Measurements from ENCODE around the gene ITGB1.

DNA sequence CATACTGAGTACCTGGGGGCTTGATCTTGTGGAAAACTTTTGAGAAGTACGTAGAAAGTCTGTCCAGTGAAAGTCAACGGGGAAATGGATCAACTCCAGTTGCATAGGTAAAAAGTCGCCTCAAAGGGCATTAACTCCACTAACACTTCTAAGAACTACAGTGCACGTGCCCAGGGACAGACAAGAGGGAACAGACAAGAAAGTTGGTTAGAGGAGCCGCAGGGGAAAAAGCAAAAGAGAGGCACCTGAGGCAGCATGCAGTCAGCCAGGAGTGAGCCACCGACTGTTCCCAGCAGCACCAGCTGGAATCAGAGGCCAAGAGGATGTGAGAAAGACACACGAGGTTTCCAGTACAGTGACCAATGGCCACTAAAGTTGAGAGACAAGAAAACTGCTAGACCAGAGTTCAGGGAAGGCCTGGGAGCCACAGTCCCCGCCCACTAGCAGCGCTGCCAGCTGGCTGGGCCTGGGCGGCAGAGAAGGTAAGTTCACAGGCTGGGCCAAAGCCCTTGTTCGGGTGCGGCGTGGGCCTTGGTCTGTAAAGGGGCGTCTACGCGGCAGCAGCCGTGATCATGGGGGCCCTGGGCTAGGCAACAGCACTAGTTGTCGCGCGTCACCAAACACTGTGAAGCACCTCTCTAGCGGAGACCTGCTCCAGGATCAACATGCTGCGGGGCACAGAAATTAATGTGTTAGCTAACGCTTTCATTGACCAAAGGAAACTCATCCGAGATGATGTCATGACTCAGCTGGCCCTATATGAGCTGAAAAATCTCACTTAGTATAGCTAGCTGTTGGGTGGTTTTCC, 14.0 kb downstream of the ITGB1 start:
- no peak for TF ChIP-seq POLR2AphosphoS5 (IDR thresholded peaks at IDR 0.05; ENCODE audit: low read depth, low read length)
- TF ChIP-seq TAF1 (IDR thresholded peaks at IDR 0.05; ENCODE audit: low read depth, low read length), result no peak
- TF ChIP-seq POLR2A (IDR thresholded peaks at IDR 0.05; ENCODE audit: low read depth, low read length), result no peak
